SK-N-SH (cell line): ENCODE results near the gene GPR3. TPM values are rescaled to one million over a fixed set of nuclear protein-coding genes. Genes with fewer than 3 reads are reported as not detected.

Experiments used
- CTCF ChIA-PET: fragments of 300-600, 350-600 bp; formaldehyde crosslinking; extraction: SDS; loops from one replicate; lab custom pipeline; 2021; lab: Yijun Ruan, JAX
- POLR2A ChIA-PET: fragments of 350-600 bp; sonication (Branson Sonifier 250); formaldehyde crosslinking; extraction: SDS; loops from one replicate; lab custom pipeline; 2020; ENCODE audit warnings: antibody characterized with exemption, inconsistent platforms; lab: Yijun Ruan, JAX
- DNase-seq: peaks from one replicate; pipeline ENCODE4 v3.0.0; 2012
- H2AFZ ChIP-seq: fragments of 200-600 bp; sonication (generic); 2 replicates; pipeline ENCODE4 v1.8.1; 2016; ENCODE audit warnings: antibody characterized with exemption, mild to moderate bottlenecking, low read depth
- H3F3A ChIP-seq: fragments of 200-600 bp; sonication (generic); replicated peaks from 2 replicates; pipeline ENCODE3; 2016; ENCODE audit warnings: antibody characterized with exemption, mild to moderate bottlenecking; ENCODE audit not compliant: insufficient read depth
- H3K27ac ChIP-seq, 2 experiments: fragments of 200-500 bp in 1 of 2; fragments of 200-600 bp in 1 of 2; sonication (Bioruptor generic) in 1 of 2; sonication (generic), shearing (Covaris generic) in 1 of 2; 2 replicates each; pipeline versions ENCODE4 v1.5.1 to v1.6.1; 2014 to 2016; ENCODE audit warnings: low read depth in 2 of 2, inconsistent platforms in 1 of 2, low read length in 1 of 2, mild to moderate bottlenecking in 1 of 2, mixed read lengths in 1 of 2
- H3K27me3 ChIP-seq: fragments of 200-600 bp; sonication (generic), shearing (Covaris generic); 2 replicates; pipeline ENCODE4 v1.6.1; 2016; ENCODE audit warnings: mixed run types; ENCODE audit not compliant: insufficient read depth
- H3K36me3 ChIP-seq, 2 experiments: fragments of 200-500 bp in 1 of 2; fragments of 200-600 bp in 1 of 2; sonication (Bioruptor generic) in 1 of 2; sonication (generic) in 1 of 2; replicated peaks in 1 of 2; 2 replicates each; pipeline versions ENCODE3 to v1.5.1; 2014 to 2016; ENCODE audit warnings: low read length in 1 of 2, mild to moderate bottlenecking in 1 of 2; ENCODE audit not compliant: insufficient read depth in 2 of 2, control insufficient read depth in 1 of 2
- H3K4me1 ChIP-seq, 2 experiments: fragments of 200-500 bp in 1 of 2; fragments of 200-600 bp in 1 of 2; sonication (Bioruptor generic) in 1 of 2; sonication (generic), shearing (Covaris generic) in 1 of 2; 2 replicates each; pipeline versions ENCODE4 v1.5.1 to v1.6.1; 2014 to 2016; ENCODE audit warnings: low read depth in 1 of 2, low read length in 1 of 2, mixed run types in 1 of 2; ENCODE audit not compliant: insufficient read depth in 2 of 2, control insufficient read depth in 1 of 2
- H3K4me2 ChIP-seq: fragments of 200-600 bp; sonication (generic), shearing (Covaris generic); 2 replicates; pipeline ENCODE4 v1.6.1; 2017; ENCODE audit warnings: mixed run types
- H3K4me3 ChIP-seq, 2 experiments: fragments of 200-500 bp in 1 of 2; fragments of 200-600 bp in 1 of 2; sonication (Bioruptor generic) in 1 of 2; sonication (generic), shearing (Covaris generic) in 1 of 2; 2 replicates each; pipeline versions ENCODE4 v1.5.1 to v1.8.1; 2014 to 2016; ENCODE audit warnings: low read depth in 2 of 2, inconsistent platforms in 1 of 2, low read length in 1 of 2, mild to moderate bottlenecking in 1 of 2, mixed read lengths in 1 of 2, moderate library complexity in 1 of 2
- H3K79me2 ChIP-seq: fragments of 200-600 bp; sonication (generic); 2 replicates; pipeline ENCODE4 v1.8.1; 2017; ENCODE audit warnings: mild to moderate bottlenecking; ENCODE audit not compliant: insufficient read depth
- H3K9ac ChIP-seq: fragments of 200-600 bp; sonication (generic); 2 replicates; pipeline ENCODE4 v1.6.1; 2017; ENCODE audit warnings: mixed run types
- H3K9me2 ChIP-seq: fragments of 200-600 bp; sonication (generic); 2 replicates; pipeline ENCODE4 v1.6.1; 2017; ENCODE audit warnings: mixed run types
- H3K9me3 ChIP-seq: fragments of 200-600 bp; sonication (generic); 2 replicates; pipeline ENCODE4 v1.6.1; 2017; ENCODE audit warnings: mixed run types, mild to moderate bottlenecking, moderate library complexity
- H4K20me1 ChIP-seq: fragments of 200-600 bp; sonication (generic); 2 replicates; pipeline ENCODE4 v1.6.1; 2017; ENCODE audit warnings: mild to moderate bottlenecking, mixed run types; ENCODE audit not compliant: insufficient read depth
- FOXJ3 ChIP-seq: sonication (generic); formaldehyde crosslinking; IDR thresholded peaks from 2 replicates; pipeline ENCODE4 v1.5.1; 2020; ENCODE audit warnings: mild to moderate bottlenecking, missing genetic modification reagents
- GABPA ChIP-seq: IDR thresholded peaks from 2 replicates; pipeline ENCODE4 v1.4.0; 2012; ENCODE audit warnings: low read depth, mild to moderate bottlenecking
- MEF2A ChIP-seq: IDR thresholded peaks from 2 replicates; pipeline ENCODE4 v1.4.0; 2012; ENCODE audit warnings: low read depth, borderline replicate concordance
- PBX3 ChIP-seq: IDR thresholded peaks from 2 replicates; pipeline ENCODE4; 2012
- SIN3A ChIP-seq: IDR thresholded peaks from 2 replicates; pipeline ENCODE4 v1.6.1; 2012; ENCODE audit warnings: low read depth, mild to moderate bottlenecking, low read length, moderate library complexity, borderline replicate concordance
- TCF12 ChIP-seq: IDR thresholded peaks from 2 replicates; pipeline ENCODE4 v1.4.0; 2012
- USF2 ChIP-seq: fragments of 150-350 bp; IDR thresholded peaks from 2 replicates; pipeline ENCODE4 v1.6.1; 2017; ENCODE audit warnings: antibody characterized with exemption, low read length, low read depth, borderline replicate concordance
- YY1 ChIP-seq: IDR thresholded peaks from 2 replicates; pipeline ENCODE4 v1.4.0; 2012; ENCODE audit warnings: low read depth, mild to moderate bottlenecking
- WGBS: methylation state at CpG from one replicate; pipeline ENCODE4 v1.1.6; 2017; ENCODE audit warnings: low lambda C conversion rate; 5-methylcytosine and 5-hydroxymethylcytosine counted together
- polyA plus RNA-seq, 3 experiments: library from polyadenylated mRNA; depleted of rRNA; stranded (reverse); fragments of >200 nt; gene quantifications; 2 replicates each; pipeline ENCODE4 v1.2.3, GENCODE V29; 2012
- TF ChIP-seq, protein P1 (sequence below): IDR thresholded peaks from 2 replicates; pipeline ENCODE4 v1.4.0; 2012; ENCODE audit warnings: low read depth, borderline replicate concordance
- TF ChIP-seq, protein P2 (sequence below): fragments of 150-350 bp; IDR thresholded peaks from 2 replicates; pipeline ENCODE4 v1.6.1; 2016; ENCODE audit warnings: mild to moderate bottlenecking, low read depth, low read length

Gene GPR3
- polyA plus RNA-seq, 1 of the 3 experiments (the other 2 are of a cell fraction) = 6.0 TPM

- TF ChIP-seq USF2 (no peak), SIN3A (no peak), FOXJ3 (CRISPR knock-in tag) (no peak), YY1 (no peak), GABPA (no peak), PBX3 (no peak)
- TF ChIP-seq, protein P1, sequence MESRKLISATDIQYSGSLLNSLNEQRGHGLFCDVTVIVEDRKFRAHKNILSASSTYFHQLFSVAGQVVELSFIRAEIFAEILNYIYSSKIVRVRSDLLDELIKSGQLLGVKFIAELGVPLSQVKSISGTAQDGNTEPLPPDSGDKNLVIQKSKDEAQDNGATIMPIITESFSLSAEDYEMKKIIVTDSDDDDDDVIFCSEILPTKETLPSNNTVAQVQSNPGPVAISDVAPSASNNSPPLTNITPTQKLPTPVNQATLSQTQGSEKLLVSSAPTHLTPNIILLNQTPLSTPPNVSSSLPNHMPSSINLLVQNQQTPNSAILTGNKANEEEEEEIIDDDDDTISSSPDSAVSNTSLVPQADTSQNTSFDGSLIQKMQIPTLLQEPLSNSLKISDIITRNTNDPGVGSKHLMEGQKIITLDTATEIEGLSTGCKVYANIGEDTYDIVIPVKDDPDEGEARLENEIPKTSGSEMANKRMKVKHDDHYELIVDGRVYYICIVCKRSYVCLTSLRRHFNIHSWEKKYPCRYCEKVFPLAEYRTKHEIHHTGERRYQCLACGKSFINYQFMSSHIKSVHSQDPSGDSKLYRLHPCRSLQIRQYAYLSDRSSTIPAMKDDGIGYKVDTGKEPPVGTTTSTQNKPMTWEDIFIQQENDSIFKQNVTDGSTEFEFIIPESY = no peak
- TF ChIP-seq, protein P2, sequence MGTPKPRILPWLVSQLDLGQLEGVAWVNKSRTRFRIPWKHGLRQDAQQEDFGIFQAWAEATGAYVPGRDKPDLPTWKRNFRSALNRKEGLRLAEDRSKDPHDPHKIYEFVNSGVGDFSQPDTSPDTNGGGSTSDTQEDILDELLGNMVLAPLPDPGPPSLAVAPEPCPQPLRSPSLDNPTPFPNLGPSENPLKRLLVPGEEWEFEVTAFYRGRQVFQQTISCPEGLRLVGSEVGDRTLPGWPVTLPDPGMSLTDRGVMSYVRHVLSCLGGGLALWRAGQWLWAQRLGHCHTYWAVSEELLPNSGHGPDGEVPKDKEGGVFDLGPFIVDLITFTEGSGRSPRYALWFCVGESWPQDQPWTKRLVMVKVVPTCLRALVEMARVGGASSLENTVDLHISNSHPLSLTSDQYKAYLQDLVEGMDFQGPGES = no peak
- TF ChIP-seq, all 33 proteins: peak for 0
Observed at GRCh38 chr1:27408151-27408550, 15.7 kb downstream of the GPR3 start (continued).

GRCh38 chr1:27409669-27410068, 17.2 kb downstream of the GPR3 start:
- Histone ChIP-seq H2AFZ (no peak overlapping the region), H3K4me1 (no peaks in the 10 kb centered on the region; a peak in 1 of 4 replicates), H3K27me3 (no peaks in the 10 kb centered on the region), H3K79me2 (no peaks in the 10 kb centered on the region), H3K4me2 (no peak overlapping the region), H3K9me2 (no peaks in the 10 kb centered on the region), H3K36me3 (peaks cover 43 to 62% of the 10 kb centered on the region in 2 experiments), H3K27ac (no peak overlapping the region), H3K9ac (no peak overlapping the region), H3F3A (no peaks in the 10 kb centered on the region), H3K4me3 (no peak overlapping the region), H4K20me1 (no peaks in the 10 kb centered on the region), H3K9me3 (no peaks in the 10 kb centered on the region)
- POLR2A ChIA-PET = interaction anchor here (0.6 kb wide), 1 partner anchor 19 kb away, joined by 5 read pairs; no protein-coding TSS in a partner anchor
- CTCF ChIA-PET = interaction anchor here (1.0 to 16.9 kb wide), 3 partner anchors 14 to 197 kb away, joined by 3 to 111 read pairs (median 4); partner anchors contain the start of gene AHDC1
- no peak for TF ChIP-seq TCF12
- TF ChIP-seq YY1 = no peak
- no peak for TF ChIP-seq MEF2A
- DNase-seq = no peak
- 91% methylated on average over 11 of the region's 11 CpGs for WGBS
